ENCODE data around the gene C10orf120.

GRCh38 chr10:122655524-122656307 is 43.9 kb downstream of the C10orf120 start:
- no peak for TF ChIP-seq ZNF274 (IDR thresholded peaks at IDR 0.05; ENCODE audit: low read length)
- TF ChIP-seq ZNF274 (tag by site-specific recombination; IDR thresholded peaks at IDR 0.05; ENCODE audit: borderline replicate concordance) = no peak
- no peak for TF ChIP-seq CTCF (tag by site-specific recombination; IDR thresholded peaks at IDR 0.05)
- TF ChIP-seq ZNF785 (tag by site-specific recombination; IDR thresholded peaks at IDR 0.05) = no peak
- no peak for TF ChIP-seq ZNF114 (tag by site-specific recombination; IDR thresholded peaks at IDR 0.05)
- TF ChIP-seq, protein P1, sequence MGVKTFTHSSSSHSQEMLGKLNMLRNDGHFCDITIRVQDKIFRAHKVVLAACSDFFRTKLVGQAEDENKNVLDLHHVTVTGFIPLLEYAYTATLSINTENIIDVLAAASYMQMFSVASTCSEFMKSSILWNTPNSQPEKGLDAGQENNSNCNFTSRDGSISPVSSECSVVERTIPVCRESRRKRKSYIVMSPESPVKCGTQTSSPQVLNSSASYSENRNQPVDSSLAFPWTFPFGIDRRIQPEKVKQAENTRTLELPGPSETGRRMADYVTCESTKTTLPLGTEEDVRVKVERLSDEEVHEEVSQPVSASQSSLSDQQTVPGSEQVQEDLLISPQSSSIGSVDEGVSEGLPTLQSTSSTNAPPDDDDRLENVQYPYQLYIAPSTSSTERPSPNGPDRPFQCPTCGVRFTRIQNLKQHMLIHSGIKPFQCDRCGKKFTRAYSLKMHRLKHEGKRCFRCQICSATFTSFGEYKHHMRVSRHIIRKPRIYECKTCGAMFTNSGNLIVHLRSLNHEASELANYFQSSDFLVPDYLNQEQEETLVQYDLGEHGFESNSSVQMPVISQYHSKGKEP (tag by site-specific recombination; IDR thresholded peaks at IDR 0.05) = no peak
- TF ChIP-seq, protein P2, sequence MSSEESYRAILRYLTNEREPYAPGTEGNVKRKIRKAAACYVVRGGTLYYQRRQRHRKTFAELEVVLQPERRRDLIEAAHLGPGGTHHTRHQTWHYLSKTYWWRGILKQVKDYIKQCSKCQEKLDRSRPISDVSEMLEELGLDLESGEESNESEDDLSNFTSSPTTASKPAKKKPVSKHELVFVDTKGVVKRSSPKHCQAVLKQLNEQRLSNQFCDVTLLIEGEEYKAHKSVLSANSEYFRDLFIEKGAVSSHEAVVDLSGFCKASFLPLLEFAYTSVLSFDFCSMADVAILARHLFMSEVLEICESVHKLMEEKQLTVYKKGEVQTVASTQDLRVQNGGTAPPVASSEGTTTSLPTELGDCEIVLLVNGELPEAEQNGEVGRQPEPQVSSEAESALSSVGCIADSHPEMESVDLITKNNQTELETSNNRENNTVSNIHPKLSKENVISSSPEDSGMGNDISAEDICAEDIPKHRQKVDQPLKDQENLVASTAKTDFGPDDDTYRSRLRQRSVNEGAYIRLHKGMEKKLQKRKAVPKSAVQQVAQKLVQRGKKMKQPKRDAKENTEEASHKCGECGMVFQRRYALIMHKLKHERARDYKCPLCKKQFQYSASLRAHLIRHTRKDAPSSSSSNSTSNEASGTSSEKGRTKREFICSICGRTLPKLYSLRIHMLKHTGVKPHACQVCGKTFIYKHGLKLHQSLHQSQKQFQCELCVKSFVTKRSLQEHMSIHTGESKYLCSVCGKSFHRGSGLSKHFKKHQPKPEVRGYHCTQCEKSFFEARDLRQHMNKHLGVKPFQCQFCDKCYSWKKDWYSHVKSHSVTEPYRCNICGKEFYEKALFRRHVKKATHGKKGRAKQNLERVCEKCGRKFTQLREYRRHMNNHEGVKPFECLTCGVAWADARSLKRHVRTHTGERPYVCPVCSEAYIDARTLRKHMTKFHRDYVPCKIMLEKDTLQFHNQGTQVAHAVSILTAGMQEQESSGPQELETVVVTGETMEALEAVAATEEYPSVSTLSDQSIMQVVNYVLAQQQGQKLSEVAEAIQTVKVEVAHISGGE (tag by site-specific recombination; conservative IDR thresholded peaks at IDR 0.05; ENCODE audit: low read depth) = no peak
- no peak for TF ChIP-seq ZNF580 (tag by site-specific recombination; IDR thresholded peaks at IDR 0.05)
- TF ChIP-seq KLF1 (tag by site-specific recombination; IDR thresholded peaks at IDR 0.05) = no peak
- TF ChIP-seq ZNF514 (tag by site-specific recombination; IDR thresholded peaks at IDR 0.05) = no peak

All from HEK293 (cell line).